SU-DHL-6 (cell line): ENCODE results near the gene CD96.

Experiments used
- EZH2phosphoT487 ChIP-seq: fragments of 200-600 bp; sonication (generic), shearing (Covaris generic); conservative IDR thresholded peaks from 2 replicates; pipeline ENCODE4 v1.6.1; 2018; ENCODE audit warnings: mild to moderate bottlenecking, antibody characterized with exemption, low read length, moderate library complexity, mixed read lengths
- TF ChIP-seq, protein P1 (sequence below): fragments of 200-600 bp; sonication (generic); IDR thresholded peaks from one replicate; pipeline ENCODE4 v1.5.1; 2017; ENCODE audit warnings: antibody characterized with exemption, mild to moderate bottlenecking, low read length, moderate library complexity; ENCODE audit not compliant: insufficient read depth, poor library complexity, severe bottlenecking

DNA sequence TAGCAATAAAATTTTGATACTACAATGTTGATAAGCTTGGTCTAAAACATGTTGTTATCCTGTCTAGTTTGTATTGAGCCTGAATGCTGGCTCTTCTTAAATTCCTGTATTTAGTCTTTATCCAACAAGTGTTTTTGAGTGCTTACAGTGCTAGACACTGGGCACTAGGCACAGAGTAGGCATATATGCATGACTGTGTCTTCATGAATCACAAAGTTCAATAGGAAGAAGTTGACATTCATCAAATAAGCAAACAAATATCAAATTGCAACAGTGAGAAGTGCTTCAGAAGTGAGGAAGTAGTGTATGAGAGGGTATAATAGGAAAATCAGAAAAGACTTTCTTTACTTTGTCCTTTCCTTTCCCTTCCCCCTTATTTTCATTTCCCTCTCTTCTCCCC is 6.8 kb downstream of the CD96 start:
- TF ChIP-seq, protein P1, sequence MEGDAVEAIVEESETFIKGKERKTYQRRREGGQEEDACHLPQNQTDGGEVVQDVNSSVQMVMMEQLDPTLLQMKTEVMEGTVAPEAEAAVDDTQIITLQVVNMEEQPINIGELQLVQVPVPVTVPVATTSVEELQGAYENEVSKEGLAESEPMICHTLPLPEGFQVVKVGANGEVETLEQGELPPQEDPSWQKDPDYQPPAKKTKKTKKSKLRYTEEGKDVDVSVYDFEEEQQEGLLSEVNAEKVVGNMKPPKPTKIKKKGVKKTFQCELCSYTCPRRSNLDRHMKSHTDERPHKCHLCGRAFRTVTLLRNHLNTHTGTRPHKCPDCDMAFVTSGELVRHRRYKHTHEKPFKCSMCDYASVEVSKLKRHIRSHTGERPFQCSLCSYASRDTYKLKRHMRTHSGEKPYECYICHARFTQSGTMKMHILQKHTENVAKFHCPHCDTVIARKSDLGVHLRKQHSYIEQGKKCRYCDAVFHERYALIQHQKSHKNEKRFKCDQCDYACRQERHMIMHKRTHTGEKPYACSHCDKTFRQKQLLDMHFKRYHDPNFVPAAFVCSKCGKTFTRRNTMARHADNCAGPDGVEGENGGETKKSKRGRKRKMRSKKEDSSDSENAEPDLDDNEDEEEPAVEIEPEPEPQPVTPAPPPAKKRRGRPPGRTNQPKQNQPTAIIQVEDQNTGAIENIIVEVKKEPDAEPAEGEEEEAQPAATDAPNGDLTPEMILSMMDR = no peak
- no peak for TF ChIP-seq EZH2phosphoT487
